Uterus (tissue), 2 donors: ENCODE results near the gene CACUL1.

Experiments used
- CTCF ChIP-seq, 4 experiments: fragments of 200-600 bp in 2 of 4; fragments of 450-650 bp in 2 of 4; sonication (generic) in 2 of 4; IDR thresholded peaks; one replicate each; pipeline ENCODE4 v1.5.1; 2016 to 2019; ENCODE audit warnings: antibody characterized with exemption in 4 of 4, mild to moderate bottlenecking in 2 of 4, moderate library complexity in 1 of 4
- POLR2A ChIP-seq, 2 donors: fragments of 450-650 bp; IDR thresholded peaks; one replicate each; pipeline ENCODE4 v1.6.1; 2016; ENCODE audit warnings: antibody characterized with exemption in 2 of 2, mild to moderate bottlenecking in 1 of 2, moderate library complexity in 1 of 2

GRCh38 chr10:118708571-118708970 lies 46.2 kb downstream of the CACUL1 start:
- TF ChIP-seq CTCF (IDR thresholded peaks at IDR 0.05) (no peak), POLR2A (IDR thresholded peaks at IDR 0.05) (no peak)
